HG02973 (cell line): ENCODE data around the gene HMGN5.

ENCODE experiments used
- ATAC-seq: cut with Tn5 transposase; IDR thresholded peaks from one replicate; pipeline ENCODE4 v1.9.1; 2021; ENCODE audit warnings: moderate library complexity; ENCODE audit not compliant: unreplicated experiment

HMGN5 gene, protein sequence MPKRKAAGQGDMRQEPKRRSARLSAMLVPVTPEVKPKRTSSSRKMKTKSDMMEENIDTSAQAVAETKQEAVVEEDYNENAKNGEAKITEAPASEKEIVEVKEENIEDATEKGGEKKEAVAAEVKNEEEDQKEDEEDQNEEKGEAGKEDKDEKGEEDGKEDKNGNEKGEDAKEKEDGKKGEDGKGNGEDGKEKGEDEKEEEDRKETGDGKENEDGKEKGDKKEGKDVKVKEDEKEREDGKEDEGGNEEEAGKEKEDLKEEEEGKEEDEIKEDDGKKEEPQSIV

DNA sequence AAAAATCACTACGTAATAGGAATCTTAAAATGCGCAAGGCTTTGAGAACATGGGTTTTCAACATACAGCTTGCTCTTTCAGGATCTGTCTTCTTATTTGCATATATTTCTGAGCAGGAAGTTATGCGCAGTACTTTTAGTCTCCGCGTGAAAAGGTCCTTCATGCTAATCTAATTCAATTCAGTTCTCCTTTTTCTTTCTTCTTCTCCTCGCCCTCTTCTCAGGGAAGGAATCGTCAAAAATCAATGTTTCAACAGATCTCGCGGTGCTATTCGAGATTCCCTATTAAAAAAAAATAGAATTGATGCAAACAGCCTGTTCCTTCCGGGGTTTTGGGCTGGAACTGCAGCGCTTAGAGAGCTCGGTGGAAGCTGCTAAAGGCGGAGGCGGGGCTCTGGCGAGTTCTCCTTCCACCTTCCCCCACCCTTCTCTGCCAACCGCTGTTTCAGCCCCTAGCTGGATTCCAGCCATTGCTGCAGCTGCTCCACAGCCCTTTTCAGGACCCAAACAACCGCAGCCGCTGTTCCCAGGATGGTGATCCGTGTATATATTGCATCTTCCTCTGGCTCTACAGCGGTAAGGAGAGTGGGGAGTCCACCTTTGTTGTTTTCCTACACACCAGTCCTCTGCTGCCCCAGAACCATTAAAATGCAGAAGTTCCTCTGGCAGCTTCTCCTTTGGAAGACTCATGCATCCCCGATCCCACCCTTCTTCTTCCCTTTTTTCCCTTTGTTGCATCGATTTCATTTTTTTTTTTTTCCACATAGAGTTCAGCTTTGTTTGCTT lies at the start of gene HMGN5, which contains the start of gene SH3BGRL:
TSS of gene HMGN5 (minus strand) at position 243 of the 785 bp plus-strand sequence. CDS start 80,364 bp downstream, outside the sequence.
TSS of gene SH3BGRL (plus strand) at position 432 of the 785 bp plus-strand sequence. CDS start at position 531, 99 bp downstream.
- ATAC-seq: peak; percentile 95

- ATAC-seq: no peak
Measured at GRCh38 chrX:81241753-81242152, 40.0 kb upstream of the HMGN5 start.

DNA sequence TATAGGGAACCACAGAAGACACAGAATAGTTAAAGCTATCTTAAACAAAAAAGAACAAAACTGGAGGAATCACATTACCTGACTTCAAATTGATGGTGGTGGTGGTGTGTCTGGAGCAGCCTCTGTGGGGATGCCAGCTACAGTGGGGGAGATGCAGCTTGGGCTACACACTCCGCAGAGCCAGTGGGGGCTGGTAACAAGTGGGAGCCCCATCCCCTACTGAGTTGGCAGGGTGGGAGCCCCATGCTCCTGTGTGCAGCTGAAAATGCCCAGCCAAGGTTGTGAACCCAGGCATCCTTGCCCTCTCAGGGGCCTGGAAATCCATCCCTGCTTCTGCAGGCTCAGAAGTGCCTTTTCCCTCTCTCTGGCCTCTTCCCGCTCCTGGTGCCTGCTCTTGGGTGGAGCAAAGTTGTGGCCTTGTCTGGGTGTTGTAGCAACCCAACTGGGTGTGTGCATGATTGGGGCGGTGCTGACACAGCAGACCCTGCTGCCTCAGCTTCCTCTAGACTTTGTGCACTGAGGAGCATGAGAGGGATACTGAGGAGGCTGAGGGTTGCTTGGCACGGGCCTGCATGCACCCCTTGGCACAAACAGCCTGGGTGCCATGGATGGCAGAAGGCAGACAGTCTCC lies 39.1 kb upstream of the HMGN5 start:
- ATAC-seq: no peak

GRCh38 chrX:81238166-81238565 lies 36.5 kb upstream of the HMGN5 start:
- no peak for ATAC-seq

GRCh38 chrX:81237516-81237915 lies 35.8 kb upstream of the HMGN5 start:
- no peak for ATAC-seq

DNA sequence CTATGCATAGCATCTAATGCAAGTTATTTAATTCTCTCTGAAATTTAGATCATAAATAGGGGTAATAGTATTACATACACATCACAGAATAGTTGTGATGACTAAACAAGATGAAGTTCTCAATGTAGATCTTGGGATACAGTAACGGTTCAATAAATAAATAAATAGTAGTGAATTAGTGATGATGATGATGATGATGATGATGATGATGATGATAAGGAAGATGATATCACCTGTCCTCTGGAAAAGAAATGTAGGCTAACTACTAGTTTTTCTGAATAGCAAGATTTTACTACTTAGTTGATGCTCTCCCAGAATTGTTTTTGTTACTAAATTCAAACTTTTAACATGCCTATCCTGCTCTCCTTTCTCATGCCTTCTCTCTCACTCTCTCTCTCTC lies 30.5 kb upstream of the HMGN5 start:
- ATAC-seq: no peak

DNA sequence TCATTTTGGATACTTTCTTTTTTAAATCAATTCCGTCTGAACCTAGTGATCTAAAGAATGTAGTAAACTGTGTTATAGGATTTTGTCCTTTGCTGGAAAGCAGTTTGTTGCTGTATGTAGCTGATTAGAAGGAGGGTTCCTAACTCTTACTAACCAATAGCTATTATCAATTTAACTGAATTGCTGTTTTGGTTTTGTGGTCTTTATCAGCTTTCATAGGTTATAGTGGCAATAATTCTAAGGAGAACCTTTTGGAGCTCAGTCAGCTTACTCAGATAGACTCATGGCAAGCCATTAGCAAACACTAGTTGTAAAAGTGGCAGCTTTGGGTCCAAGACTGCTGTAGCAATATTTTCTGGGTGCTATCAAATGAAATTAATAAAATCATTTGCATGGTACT lies 29.8 kb upstream of the HMGN5 start:
- no peak for ATAC-seq

DNA sequence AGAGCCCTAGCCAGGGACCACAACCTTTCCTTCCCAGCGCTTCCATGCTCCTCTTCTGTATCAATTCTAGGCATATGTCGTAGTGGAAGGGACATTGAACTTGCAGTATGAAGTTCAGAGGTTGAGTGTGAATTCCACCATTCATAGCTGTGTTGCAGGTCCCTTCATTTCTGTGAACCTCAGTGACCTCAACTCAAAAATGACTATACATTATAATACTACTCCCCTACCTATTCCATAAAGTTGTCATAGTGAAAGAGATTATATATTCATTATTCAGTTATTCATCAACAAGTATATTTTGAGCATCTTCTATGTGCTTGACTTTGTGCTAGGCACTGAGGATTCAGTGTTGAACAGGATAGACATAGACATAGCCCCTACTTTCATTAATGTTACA lies 28.2 kb upstream of the HMGN5 start:
- ATAC-seq: no peak

GRCh38 chrX:81229229-81229628 lies 27.5 kb upstream of the HMGN5 start:
- ATAC-seq: no peak

GRCh38 chrX:81215685-81216084 lies 14.0 kb upstream of the HMGN5 start:
- no peak for ATAC-seq

DNA sequence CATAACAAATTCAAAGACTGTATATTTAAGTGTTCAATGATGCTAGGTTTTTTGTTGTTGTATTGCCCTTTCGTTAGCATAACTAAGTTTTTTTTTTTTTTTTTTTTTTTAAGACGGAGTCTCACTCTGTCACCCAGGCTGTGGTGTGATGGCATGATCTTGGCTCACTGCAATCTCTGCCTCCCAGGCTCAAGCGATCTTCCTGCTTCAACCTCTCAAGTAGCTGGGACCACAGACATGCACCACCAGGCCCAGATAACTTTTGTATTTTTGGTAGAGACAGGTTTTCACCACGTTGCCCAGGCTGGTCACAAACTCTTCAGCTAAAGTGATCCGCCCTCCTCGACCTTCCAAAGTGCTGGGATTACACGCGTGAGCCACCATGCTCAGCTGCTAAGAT lies 7.2 kb upstream of the HMGN5 start:
- no peak for ATAC-seq

DNA sequence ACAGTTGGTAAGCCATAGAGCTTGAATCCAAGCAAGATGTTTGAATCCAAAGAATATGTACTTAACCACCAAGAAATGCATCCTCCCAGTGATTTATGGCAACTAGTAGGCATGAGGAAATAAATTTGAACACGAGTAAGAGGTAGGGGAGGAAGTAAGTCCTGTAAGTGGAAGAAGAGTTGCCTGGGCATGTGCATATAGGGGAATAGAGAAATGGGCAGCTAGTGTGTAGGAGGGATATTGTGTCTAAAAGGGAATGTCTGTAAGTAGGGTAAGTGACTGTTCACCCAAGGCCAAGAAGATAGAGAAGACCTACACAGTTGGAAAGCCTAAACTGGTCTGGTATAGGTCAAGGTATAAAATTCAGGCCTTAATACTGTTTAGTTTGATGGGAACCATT lies 4.8 kb upstream of the HMGN5 start:
- no peak for ATAC-seq

DNA sequence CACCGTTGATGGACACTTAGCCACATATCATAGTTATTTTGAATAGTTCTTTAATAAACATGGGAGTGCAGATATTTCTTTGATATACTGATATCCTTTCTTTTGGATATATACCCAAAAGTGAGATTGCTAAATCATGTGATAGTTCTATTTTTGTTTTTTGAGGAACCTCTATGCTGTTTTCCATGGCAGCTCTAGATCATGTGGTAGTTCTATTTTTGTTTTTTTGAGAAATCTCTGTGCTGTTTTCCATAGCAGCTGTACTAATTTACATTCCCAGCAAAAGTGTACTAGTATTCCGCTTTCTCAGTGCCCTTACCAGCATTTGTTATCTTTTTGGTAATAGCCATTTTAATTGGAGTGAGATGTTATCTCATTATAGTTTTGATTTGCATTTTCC lies 3.8 kb upstream of the HMGN5 start:
- no peak for ATAC-seq

GRCh38 chrX:81202943-81203342 lies 1.2 kb upstream of the HMGN5 start:
- no peak for ATAC-seq

DNA sequence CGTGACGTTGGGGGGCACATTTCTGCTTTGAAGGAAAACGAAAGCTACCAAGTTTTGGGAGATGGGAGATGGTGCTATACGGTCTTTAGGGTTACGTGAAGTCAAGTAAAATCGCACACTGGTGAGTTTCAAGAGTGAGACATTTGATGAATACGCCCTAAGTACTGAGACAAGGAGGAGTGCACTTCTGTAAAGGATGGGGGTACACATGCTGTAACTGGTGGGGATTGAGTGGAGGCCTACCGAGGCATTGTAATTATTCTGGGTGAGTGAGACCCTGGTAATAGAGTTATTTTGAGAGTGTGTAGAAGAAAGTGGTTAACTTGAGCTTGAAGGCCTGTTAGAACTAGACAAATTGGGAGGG lies 725 bp upstream of the HMGN5 start:
- no peak for ATAC-seq

DNA sequence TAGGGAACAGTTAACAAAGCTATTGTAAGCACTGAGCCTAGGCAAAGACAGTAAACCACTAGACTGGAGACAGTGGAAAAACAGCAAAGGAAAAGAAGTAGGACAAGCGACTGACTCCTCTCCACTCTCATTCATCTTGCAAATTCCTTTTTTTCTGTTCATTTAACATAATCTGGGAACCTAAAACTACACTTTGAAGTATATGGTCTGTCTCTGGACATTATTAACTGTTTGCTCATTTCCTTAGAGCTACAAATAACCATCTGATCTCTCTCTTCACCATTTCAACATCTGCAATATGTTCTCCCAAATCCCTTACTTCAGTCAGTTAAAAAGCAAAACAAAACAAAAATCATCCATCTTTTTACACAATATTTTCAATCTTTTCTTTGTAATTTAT lies 642 bp downstream of the HMGN5 start:
- ATAC-seq: no peak

GRCh38 chrX:81195712-81196111 lies 6.0 kb downstream of the HMGN5 start:
- ATAC-seq: peak; percentile 91

- no peak for ATAC-seq
Measured at GRCh38 chrX:81195259-81195658, 6.5 kb downstream of the HMGN5 start.

GRCh38 chrX:81174286-81174685 lies 27.4 kb downstream of the HMGN5 start:
- ATAC-seq: no peak

DNA sequence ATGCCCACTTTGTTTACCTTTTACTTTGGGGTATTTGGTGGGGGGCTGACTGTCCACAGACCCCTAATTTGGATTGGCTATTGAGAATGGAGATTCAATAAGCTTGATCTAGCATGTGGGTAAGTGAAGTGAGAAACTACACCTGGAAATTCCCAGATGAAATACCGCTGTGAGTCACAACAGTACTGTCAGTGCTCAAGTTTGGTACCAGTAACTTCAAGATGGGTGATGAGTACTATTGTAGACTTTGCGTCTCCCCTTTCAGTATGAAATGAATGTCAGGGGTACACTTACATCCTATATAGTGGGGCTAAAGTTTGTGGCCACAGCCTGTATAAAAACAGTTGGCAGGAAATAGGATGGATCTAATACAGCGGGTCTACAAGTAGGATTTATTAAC lies 33.3 kb downstream of the HMGN5 start:
- ATAC-seq: no peak

GRCh38 chrX:81121513-81122363 lies 80.0 kb downstream of the HMGN5 start:
- peak; percentile 94 for ATAC-seq
